Hepatocyte (in vitro differentiated cells): Measurements from ENCODE around the gene EEFSEC.

Source experiments
- CTCF ChIP-seq: fragments of 200-600 bp; sonication (generic); IDR thresholded peaks from 2 replicates; pipeline ENCODE4 v1.5.1; 2016; ENCODE audit warnings: antibody characterized with exemption, mild to moderate bottlenecking; ENCODE audit not compliant: poor library complexity
- EZH2 ChIP-seq: fragments of 200-600 bp; sonication (generic); IDR thresholded peaks from 2 replicates; pipeline ENCODE4 v1.6.1; 2016; ENCODE audit warnings: antibody characterized with exemption, mild to moderate bottlenecking, borderline replicate concordance
- EZH2phosphoT487 ChIP-seq: fragments of 200-600 bp; sonication (generic); IDR thresholded peaks from one replicate; pipeline ENCODE4 v1.6.1; 2018; ENCODE audit warnings: antibody characterized with exemption, mild to moderate bottlenecking, low read depth, moderate library complexity; ENCODE audit not compliant: unreplicated experiment, severe bottlenecking

GRCh38 chr3:128201158-128201755 lies 48.0 kb downstream of the EEFSEC start:
- TF ChIP-seq CTCF (no peak), EZH2 (no peak), EZH2phosphoT487 (no peak)
